IMR-90 (cell line): ENCODE results near the gene GLP2R.
"Not testable (repeated sequence)": the region's sequence is repeated elsewhere in the genome, so short reads cannot be mapped to it uniquely, and the experiment has no call there.

Experiments
- BHLHE40 ChIP-seq: fragments of 150-350 bp; IDR thresholded peaks from 2 replicates; pipeline ENCODE4 v1.6.1; 2016; ENCODE audit warnings: mild to moderate bottlenecking, low read depth, low read length
- CEBPB ChIP-seq: IDR thresholded peaks from 2 replicates; pipeline ENCODE4 v1.6.1; 2012; ENCODE audit warnings: low read depth, low read length, improper control_type of control experiment
- MAZ ChIP-seq: IDR thresholded peaks from 2 replicates; pipeline ENCODE4 v1.6.1; 2012; ENCODE audit warnings: low read depth, mild to moderate bottlenecking, low read length, improper control_type of control experiment, moderate library complexity, borderline replicate concordance
- MXI1 ChIP-seq: IDR thresholded peaks from 2 replicates; pipeline ENCODE4 v1.6.1; 2012; ENCODE audit warnings: low read depth, mild to moderate bottlenecking, low read length, moderate library complexity, borderline replicate concordance
- NFE2L2 ChIP-seq: fragments of 150-350 bp; IDR thresholded peaks from 2 replicates; pipeline ENCODE4 v1.6.1; 2016; ENCODE audit warnings: low read depth, mild to moderate bottlenecking, low read length
- POLR2A ChIP-seq: IDR thresholded peaks from 2 replicates; pipeline ENCODE4 v1.6.1; 2012; ENCODE audit warnings: mild to moderate bottlenecking, low read depth, low read length
- RFX5 ChIP-seq: IDR thresholded peaks from 2 replicates; pipeline ENCODE4 v1.8.0; 2012; ENCODE audit warnings: low read depth, mild to moderate bottlenecking, low read length, moderate library complexity
- TF ChIP-seq, protein P1 (sequence below): conservative IDR thresholded peaks from 2 replicates; pipeline ENCODE4 v1.5.1; 2012; ENCODE audit warnings: mild to moderate bottlenecking, low read depth, low read length, improper control_type of control experiment
- TF ChIP-seq, protein P2 (sequence below): fragments of 150-350 bp; IDR thresholded peaks from 2 replicates; pipeline ENCODE4 v1.6.1; 2017; ENCODE audit warnings: mild to moderate bottlenecking, antibody characterized with exemption, low read length, low read depth

DNA sequence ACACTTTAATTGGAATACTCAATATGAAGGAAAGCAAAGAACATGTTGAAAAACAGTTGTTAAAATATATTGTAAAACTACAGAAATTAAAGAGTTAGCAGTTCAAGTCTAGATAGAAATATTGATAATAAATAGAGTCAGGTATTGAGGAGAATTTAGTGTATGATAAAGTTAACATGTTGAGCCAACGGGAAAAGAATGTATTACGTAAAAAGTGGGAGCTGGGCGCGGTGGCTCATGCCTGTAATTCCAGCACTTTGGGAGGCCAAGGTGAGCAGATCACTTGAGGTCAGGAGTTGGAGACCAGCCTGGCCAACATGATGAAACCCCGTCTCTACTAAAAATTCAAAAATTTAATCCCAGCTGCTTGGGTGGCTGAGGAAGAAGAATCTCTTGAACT lies 42.3 kb upstream of the GLP2R start:
- TF ChIP-seq, protein P1, sequence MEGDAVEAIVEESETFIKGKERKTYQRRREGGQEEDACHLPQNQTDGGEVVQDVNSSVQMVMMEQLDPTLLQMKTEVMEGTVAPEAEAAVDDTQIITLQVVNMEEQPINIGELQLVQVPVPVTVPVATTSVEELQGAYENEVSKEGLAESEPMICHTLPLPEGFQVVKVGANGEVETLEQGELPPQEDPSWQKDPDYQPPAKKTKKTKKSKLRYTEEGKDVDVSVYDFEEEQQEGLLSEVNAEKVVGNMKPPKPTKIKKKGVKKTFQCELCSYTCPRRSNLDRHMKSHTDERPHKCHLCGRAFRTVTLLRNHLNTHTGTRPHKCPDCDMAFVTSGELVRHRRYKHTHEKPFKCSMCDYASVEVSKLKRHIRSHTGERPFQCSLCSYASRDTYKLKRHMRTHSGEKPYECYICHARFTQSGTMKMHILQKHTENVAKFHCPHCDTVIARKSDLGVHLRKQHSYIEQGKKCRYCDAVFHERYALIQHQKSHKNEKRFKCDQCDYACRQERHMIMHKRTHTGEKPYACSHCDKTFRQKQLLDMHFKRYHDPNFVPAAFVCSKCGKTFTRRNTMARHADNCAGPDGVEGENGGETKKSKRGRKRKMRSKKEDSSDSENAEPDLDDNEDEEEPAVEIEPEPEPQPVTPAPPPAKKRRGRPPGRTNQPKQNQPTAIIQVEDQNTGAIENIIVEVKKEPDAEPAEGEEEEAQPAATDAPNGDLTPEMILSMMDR, result not testable (repeated sequence)
- TF ChIP-seq NFE2L2, RFX5, POLR2A, MXI1, MAZ, BHLHE40, CEBPB: not testable (repeated sequence)
- TF ChIP-seq, protein P2, sequence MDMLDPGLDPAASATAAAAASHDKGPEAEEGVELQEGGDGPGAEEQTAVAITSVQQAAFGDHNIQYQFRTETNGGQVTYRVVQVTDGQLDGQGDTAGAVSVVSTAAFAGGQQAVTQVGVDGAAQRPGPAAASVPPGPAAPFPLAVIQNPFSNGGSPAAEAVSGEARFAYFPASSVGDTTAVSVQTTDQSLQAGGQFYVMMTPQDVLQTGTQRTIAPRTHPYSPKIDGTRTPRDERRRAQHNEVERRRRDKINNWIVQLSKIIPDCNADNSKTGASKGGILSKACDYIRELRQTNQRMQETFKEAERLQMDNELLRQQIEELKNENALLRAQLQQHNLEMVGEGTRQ, result not testable (repeated sequence)
